ENCODE measurements around the gene IZUMO2. TPM values are rescaled to one million over a fixed set of nuclear protein-coding genes. Genes with fewer than 3 reads are reported as not detected.

IZUMO2 gene
- total RNA-seq, 1 experiment from 2014 or later: not detected

- Histone ChIP-seq H3K9me3 (0 out of 2 replicates have a peak, but pooled peaks cover 3% of the 10 kb centered on the region), H3K4me3 (ENCODE audit: low read depth, low read length) (no peak overlapping the region), H3K4me1 (peaks cover 6% of the 10 kb centered on the region; the same call in 1 of the 2 replicates), H3K36me3 (ENCODE audit: control insufficient read depth, insufficient read depth, low read length) (no peaks in the 10 kb centered on the region), H3K27me3 (replicated peaks; ENCODE audit: control insufficient read depth, insufficient read depth, low read length) (no peaks in the 10 kb centered on the region)
- Mint-ChIP-seq H3K4me1 (ENCODE audit: low read depth, unreplicated experiment) (no peaks in the 10 kb centered on the region), H3K27ac (ENCODE audit: unreplicated experiment) (no peak overlapping the region), H3K4me3 (ENCODE audit: unreplicated experiment) (no peak overlapping the region), H3K27me3 (ENCODE audit: insufficient read depth, unreplicated experiment) (no peaks in the 10 kb centered on the region), H3K9me3 (ENCODE audit: unreplicated experiment) (no peaks in the 10 kb centered on the region), H3K36me3 (ENCODE audit: insufficient read depth, unreplicated experiment) (no peaks in the 10 kb centered on the region)
- ChIA-PET POLR2A (interaction anchor here (0.6 kb wide), 1 partner anchor 1239 kb away, joined by 3 read pairs; no protein-coding TSS in a partner anchor), CTCF (no interaction called here)
- intact Hi-C loops (cut with micrococcal nuclease; ENCODE audit: unreplicated experiment): no loop called here
- BruUV-seq (replicated peaks): no TSS peak
- TF ChIP-seq CTCF (IDR thresholded peaks at IDR 0.05; ENCODE audit: insufficient read depth in 1 of 2, low read depth in 1 of 2, low read length in 1 of 2, severe bottlenecking in 1 of 2, unreplicated experiment in 1 of 2): no peak
- DNase-seq: no peak
Measured at GRCh38 chr19:50184196-50184595, 21.1 kb upstream of the IZUMO2 start.

GRCh38 chr19:50181121-50181520, 18.0 kb upstream of the IZUMO2 start:
- no peaks in the 10 kb centered on the region for H3K27me3 ChIP-seq (replicated peaks; ENCODE audit: control insufficient read depth, insufficient read depth, low read length)
- POLR2A ChIA-PET: interaction anchor here (0.6 kb wide), 1 partner anchor 93 kb away, joined by 8 read pairs; no protein-coding TSS in a partner anchor
- no peaks in the 10 kb centered on the region for H3K36me3 ChIP-seq (ENCODE audit: control insufficient read depth, insufficient read depth, low read length)
- H3K9me3 ChIP-seq: peaks cover 4% of the 10 kb centered on the region; the same call in 1 of the 2 replicates
- CTCF ChIA-PET: no interaction called here
- intact Hi-C loops (cut with micrococcal nuclease; ENCODE audit: unreplicated experiment): no loop called here
- H3K27ac Mint-ChIP-seq (ENCODE audit: unreplicated experiment): no peak overlapping the region
- no TSS peak for BruUV-seq (replicated peaks)
- no peaks in the 10 kb centered on the region for H3K9me3 Mint-ChIP-seq (ENCODE audit: unreplicated experiment)
- no peaks in the 10 kb centered on the region for H3K4me1 ChIP-seq
- no peaks in the 10 kb centered on the region for H3K4me1 Mint-ChIP-seq (ENCODE audit: low read depth, unreplicated experiment)
- DNase-seq: no peak
- no peaks in the 10 kb centered on the region for H3K27me3 Mint-ChIP-seq (ENCODE audit: insufficient read depth, unreplicated experiment)
- no peak overlapping the region for H3K4me3 Mint-ChIP-seq (ENCODE audit: unreplicated experiment)
- TF ChIP-seq CTCF (IDR thresholded peaks at IDR 0.05; ENCODE audit: insufficient read depth in 1 of 2, low read depth in 1 of 2, low read length in 1 of 2, severe bottlenecking in 1 of 2, unreplicated experiment in 1 of 2): no peak
- H3K36me3 Mint-ChIP-seq (ENCODE audit: insufficient read depth, unreplicated experiment): no peaks in the 10 kb centered on the region
- no peak overlapping the region for H3K4me3 ChIP-seq (ENCODE audit: low read depth, low read length)

GRCh38 chr19:50178859-50179537, 15.9 kb upstream of the IZUMO2 start:
- no TSS peak for BruUV-seq (replicated peaks)
- ChIA-PET POLR2A (no interaction called here), CTCF (interaction anchor here (0.6 kb wide), 1 partner anchor 133 kb away, joined by 6 read pairs; no protein-coding TSS in a partner anchor)
- Mint-ChIP-seq H3K36me3 (ENCODE audit: insufficient read depth, unreplicated experiment) (no peaks in the 10 kb centered on the region), H3K4me1 (ENCODE audit: low read depth, unreplicated experiment) (no peaks in the 10 kb centered on the region), H3K27ac (ENCODE audit: unreplicated experiment) (no peak overlapping the region), H3K27me3 (ENCODE audit: insufficient read depth, unreplicated experiment) (no peaks in the 10 kb centered on the region), H3K9me3 (ENCODE audit: unreplicated experiment) (no peaks in the 10 kb centered on the region), H3K4me3 (ENCODE audit: unreplicated experiment) (no peak overlapping the region)
- no peak for TF ChIP-seq CTCF (IDR thresholded peaks at IDR 0.05; ENCODE audit: insufficient read depth in 1 of 2, low read depth in 1 of 2, low read length in 1 of 2, severe bottlenecking in 1 of 2, unreplicated experiment in 1 of 2)
- H3K36me3 ChIP-seq (ENCODE audit: control insufficient read depth, insufficient read depth, low read length): no peaks in the 10 kb centered on the region
- H3K4me3 ChIP-seq (ENCODE audit: low read depth, low read length): no peak overlapping the region
- H3K27me3 ChIP-seq (replicated peaks; ENCODE audit: control insufficient read depth, insufficient read depth, low read length): no peaks in the 10 kb centered on the region
- no peak for DNase-seq
- H3K4me1 ChIP-seq: no peaks in the 10 kb centered on the region
- peaks cover 8% of the 10 kb centered on the region; the same call in 1 of the 2 replicates for H3K9me3 ChIP-seq
- intact Hi-C loops (cut with micrococcal nuclease; ENCODE audit: unreplicated experiment): no loop called here
